Measurements from ENCODE around the gene RPL35A. TPM values are rescaled to one million over a fixed set of nuclear protein-coding genes. Genes with fewer than 3 reads are reported as not detected.

RPL35A gene
- total and polyA plus RNA-seq, 2 of the 8 experiments (the other 6 are each of a cell fraction or from before 2014, with no cell fraction given): 695 to 1,393 TPM

- Histone ChIP-seq H3K9ac (replicated peaks in 1 of 4; ENCODE audit: extremely low read depth in 1 of 4, low read depth in 3 of 4, low read length in 3 of 4) (no peak overlapping the region; a peak in 1 of 7 replicates), H2BK15ac (ENCODE audit: low read length) (no peak overlapping the region), H3K4me2 (ENCODE audit: insufficient read depth in 1 of 2, low read depth in 2 of 2, low read length in 2 of 2) (no peak overlapping the region), H3K23me2 (ENCODE audit: low read depth, low read length) (peaks cover 9% of the 10 kb centered on the region), H3K79me2 (ENCODE audit: control insufficient read depth in 1 of 2, insufficient read depth in 2 of 2, low read length in 2 of 2) (peaks cover 0 to 28% of the 10 kb centered on the region in 2 experiments; a peak in 3 of 4 replicates), H3K4me3 (ENCODE audit: extremely low read depth in 1 of 4, insufficient read depth in 2 of 4, low read depth in 3 of 4, low read length in 4 of 4) (no peak overlapping the region), H3K4me1 (replicated peaks in 1 of 4; ENCODE audit: control insufficient read depth in 3 of 4, insufficient read depth in 4 of 4, low read length in 3 of 4) (peaks cover 1 to 4% (median 3%) of the 10 kb centered on the region in 4 experiments), H3K4ac (replicated peaks; ENCODE audit: insufficient read length, low read depth, low read length) (no peak overlapping the region), H3K56ac (replicated peaks; ENCODE audit: insufficient read length, low read depth, low read length) (no peak overlapping the region), H2AK5ac (ENCODE audit: low read depth, low read length) (no peak overlapping the region), H3K23ac (ENCODE audit: insufficient read length) (no peak overlapping the region), H3K27ac (ENCODE audit: low read depth, low read length) (no peak overlapping the region), H2BK12ac (ENCODE audit: low read depth, low read length) (no peak overlapping the region), H3K27me3 (replicated peaks in 1 of 4; ENCODE audit: control insufficient read depth in 3 of 4, extremely low read depth in 1 of 4, insufficient read depth in 3 of 4, low read length in 3 of 4) (no peaks in the 10 kb centered on the region), H3K9me3 (ENCODE audit: insufficient read depth in 2 of 2, low read depth in 1 of 2, low read length in 1 of 2) (no peaks in the 10 kb centered on the region), H2BK5ac (ENCODE audit: low read depth, low read length) (no peak overlapping the region), H4K8ac (ENCODE audit: extremely low read depth, insufficient read depth, low read length) (0 out of 2 replicates have a peak overlapping the region, but pooled peaks have one; percentile 22), H3K18ac (ENCODE audit: extremely low read depth, low read length) (no peak overlapping the region), H4K91ac (replicated peaks; ENCODE audit: insufficient read length, low read length) (no peak overlapping the region), H2BK20ac (ENCODE audit: low read length) (no peak overlapping the region), H3K36me3 (ENCODE audit: control insufficient read depth in 2 of 4, insufficient read depth in 4 of 4, low read length in 3 of 4) (peaks cover 29 to 56% (median 47%) of the 10 kb centered on the region in 4 experiments), H3K14ac (ENCODE audit: insufficient read length) (no peak overlapping the region), H2BK120ac (replicated peaks; ENCODE audit: low read depth, low read length) (no peak overlapping the region), H2AFZ (ENCODE audit: low read length) (no peak overlapping the region), H4K5ac (ENCODE audit: insufficient read length, low read depth, low read length) (no peak overlapping the region), H3K79me1 (ENCODE audit: low read depth, low read length) (no peaks in the 10 kb centered on the region), H4K20me1 (replicated peaks in 1 of 2; ENCODE audit: control insufficient read depth in 1 of 2, insufficient read depth in 2 of 2, low read length in 2 of 2) (peaks cover 5 to 14% of the 10 kb centered on the region in 2 experiments)
- WGBS, 2 experiments (ENCODE audit: extremely low coverage in 1 of 2, insufficient coverage in 1 of 2, insufficient read length in 1 of 2, insufficient replicate concordance in 2 of 2, low coverage in 1 of 2, low lambda C conversion rate in 2 of 2, missing lambda C conversion rate in 1 of 2): 99% methylated on average over 4 of the region's 4 CpGs; no CpG with 5 or more reads in 1 of the 2 experiments
- POLR2A ChIA-PET (ENCODE audit: partially characterized antibody): interaction anchor here (0.8 to 2.5 kb wide), 8 partner anchors 9 to 126 kb away, joined by 3 to 9 read pairs (median 4); no protein-coding TSS in a partner anchor
- FAIRE-seq (no peak), DNase-seq (ENCODE audit: low read depth in 1 of 2, low spot score in 2 of 2) (no peak)
- CTCF ChIA-PET (ENCODE audit: partially characterized antibody): interaction anchor here (0.6 kb wide), 1 partner anchor 162 kb away, joined by 4 read pairs; no protein-coding TSS in a partner anchor
- no peak for TF ChIP-seq JUND (IDR thresholded peaks at IDR 0.05; ENCODE audit: low read length)
- no peak for TF ChIP-seq RBBP5 (IDR thresholded peaks at IDR 0.05; ENCODE audit: borderline replicate concordance, low read depth, low read length)
- no peak for TF ChIP-seq SIRT6 (IDR thresholded peaks at IDR 0.05; ENCODE audit: low read length)
- no peak for TF ChIP-seq BACH1 (IDR thresholded peaks at IDR 0.05; ENCODE audit: low read length)
- no peak for TF ChIP-seq RNF2 (IDR thresholded peaks at IDR 0.05; ENCODE audit: borderline replicate concordance, low read depth, low read length, missing control alignments, poor library complexity, severe bottlenecking)
- TF ChIP-seq ASH2L (IDR thresholded peaks at IDR 0.05; ENCODE audit: low read length): no peak
- TF ChIP-seq POLR2A (IDR thresholded peaks at IDR 0.05; ENCODE audit: control extremely low read depth in 1 of 2, low read depth in 2 of 2, low read length in 2 of 2): peak in 1 of 2 experiments; percentile 78; a peak in 2 of 3 replicates
- no peak for TF ChIP-seq SP4 (IDR thresholded peaks at IDR 0.05; ENCODE audit: low read length)
- peak; percentile 84; the same call in 1 of the 2 replicates for TF ChIP-seq POLR2AphosphoS5 (IDR thresholded peaks at IDR 0.05; ENCODE audit: low read depth, low read length)
- TF ChIP-seq CHD1 (IDR thresholded peaks at IDR 0.05; ENCODE audit: low read depth, low read length): no peak
- no peak for TF ChIP-seq SIN3A (conservative IDR thresholded peaks at IDR 0.05 in 1 of 2, IDR thresholded peaks at IDR 0.05 in 1 of 2; ENCODE audit: low read depth in 1 of 2, low read length in 2 of 2)
- no peak for TF ChIP-seq SP2 (IDR thresholded peaks at IDR 0.05; ENCODE audit: low read length)
- TF ChIP-seq CEBPB (IDR thresholded peaks at IDR 0.05; ENCODE audit: low read depth, low read length): no peak
- no peak for TF ChIP-seq ZNF274 (IDR thresholded peaks at IDR 0.05; ENCODE audit: borderline replicate concordance, extremely low read depth, low read length)
Measured at GRCh38 chr3:197955892-197956477, 6.0 kb downstream of the RPL35A start.
